HG02763 (cell line): ENCODE measurements around the gene SUSD1.
"Not testable (repeated sequence)": the region's sequence is repeated elsewhere in the genome, so short reads cannot be mapped to it uniquely, and the experiment has no call there.

Experiments
- ATAC-seq: cut with Tn5 transposase; IDR thresholded peaks from one replicate; pipeline ENCODE4 v1.9.1; 2021; ENCODE audit warnings: mild to moderate bottlenecking, moderate library complexity; ENCODE audit not compliant: unreplicated experiment

SUSD1 gene

DNA sequence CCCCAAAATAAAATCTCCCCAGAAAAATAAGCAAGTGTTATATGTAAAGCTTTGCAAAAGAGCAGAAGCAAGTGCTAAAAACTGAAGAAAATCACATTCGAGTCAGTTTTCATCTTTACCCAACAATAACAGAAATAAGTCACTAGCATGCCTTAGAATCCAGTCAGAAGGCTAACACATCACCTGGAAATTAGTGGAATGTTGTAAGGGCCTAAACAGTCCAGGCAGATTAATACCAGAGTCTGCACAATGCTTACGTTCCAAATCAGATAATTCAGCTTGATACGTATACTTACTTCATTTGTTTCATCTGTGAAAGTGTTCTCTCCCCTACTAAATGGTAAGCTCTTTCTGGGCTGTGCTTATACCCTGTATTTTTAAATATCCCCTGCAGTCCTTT lies 42.7 kb downstream of the SUSD1 start:
- no peak for ATAC-seq

DNA sequence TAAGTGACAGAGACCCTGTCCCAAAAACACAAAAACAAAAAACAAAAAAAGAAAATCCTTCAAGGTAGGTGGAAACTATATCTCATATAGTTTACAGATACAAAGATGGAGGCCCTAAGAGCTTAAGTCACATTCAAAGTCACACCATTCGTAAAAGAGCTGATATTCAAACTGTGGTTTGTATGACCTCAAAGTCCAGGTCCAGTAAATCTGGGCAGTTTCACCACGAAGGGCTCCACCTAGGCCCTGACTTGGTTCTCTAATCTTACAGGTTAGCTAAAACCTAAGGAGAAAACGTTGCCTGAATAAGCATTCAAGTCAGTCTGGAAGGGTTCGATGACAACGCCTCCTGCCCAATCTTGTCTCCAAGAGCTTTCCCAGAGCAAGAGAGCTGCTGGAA lies 44.1 kb downstream of the SUSD1 start:
- ATAC-seq = no peak

DNA sequence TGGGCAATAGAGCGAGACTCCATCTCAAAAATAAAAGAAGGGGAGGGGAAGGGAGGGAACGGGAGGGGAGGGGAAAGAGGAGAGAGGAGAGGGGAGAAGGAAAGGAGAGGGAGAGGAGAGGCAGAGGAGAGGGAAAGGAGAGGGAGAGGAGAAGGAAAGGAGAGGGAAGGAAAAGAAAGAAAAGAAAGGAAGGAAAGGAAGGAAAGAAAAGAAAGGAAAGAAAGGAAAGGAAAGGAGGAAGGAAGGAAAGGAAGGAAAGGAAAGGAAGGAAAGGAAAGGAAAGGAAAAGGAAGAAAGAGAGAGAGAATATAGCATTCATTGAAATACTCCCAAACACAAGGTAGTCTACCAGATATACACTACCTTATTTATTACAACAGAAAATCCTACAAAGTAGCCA lies 44.8 kb downstream of the SUSD1 start:
- ATAC-seq = no peak

DNA sequence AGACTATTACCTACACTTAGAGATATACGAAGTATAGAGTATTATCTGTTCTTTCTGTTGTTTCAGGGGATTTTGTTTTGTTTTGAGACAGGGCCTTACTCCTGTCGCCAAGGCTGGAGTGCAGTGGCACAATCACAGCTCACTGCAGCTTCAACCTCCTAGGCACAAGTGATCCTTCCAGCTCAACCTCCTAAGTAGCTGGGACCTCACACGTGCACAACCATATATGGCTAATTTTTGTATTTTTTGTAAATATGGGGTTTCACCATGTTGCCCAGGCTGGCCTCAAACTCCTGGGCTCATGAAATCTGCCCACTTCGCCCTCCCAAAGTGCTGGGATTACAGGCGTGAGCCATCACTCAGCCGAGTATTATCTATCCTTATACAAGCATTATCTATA lies 45.9 kb downstream of the SUSD1 start:
- ATAC-seq = no peak

DNA sequence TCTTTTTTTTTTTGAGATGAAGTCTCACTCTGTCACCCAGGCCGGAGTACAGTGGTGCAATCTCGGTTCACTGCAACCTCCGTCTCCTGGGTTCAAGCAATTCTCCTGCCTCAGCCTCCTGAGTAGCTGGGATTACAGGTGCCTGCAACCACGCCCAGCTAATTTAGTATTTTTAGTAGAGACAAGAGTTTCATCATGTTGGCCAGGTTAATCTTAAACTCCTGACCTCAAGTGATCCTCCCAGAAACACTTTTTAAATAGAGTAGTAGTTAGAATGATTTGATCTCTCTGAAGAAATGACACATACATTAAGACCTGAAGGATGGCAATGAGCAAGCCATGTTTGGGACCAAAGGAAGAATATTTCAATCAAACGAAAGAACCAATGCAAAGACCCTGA lies 46.7 kb downstream of the SUSD1 start:
- ATAC-seq = not testable (repeated sequence)

DNA sequence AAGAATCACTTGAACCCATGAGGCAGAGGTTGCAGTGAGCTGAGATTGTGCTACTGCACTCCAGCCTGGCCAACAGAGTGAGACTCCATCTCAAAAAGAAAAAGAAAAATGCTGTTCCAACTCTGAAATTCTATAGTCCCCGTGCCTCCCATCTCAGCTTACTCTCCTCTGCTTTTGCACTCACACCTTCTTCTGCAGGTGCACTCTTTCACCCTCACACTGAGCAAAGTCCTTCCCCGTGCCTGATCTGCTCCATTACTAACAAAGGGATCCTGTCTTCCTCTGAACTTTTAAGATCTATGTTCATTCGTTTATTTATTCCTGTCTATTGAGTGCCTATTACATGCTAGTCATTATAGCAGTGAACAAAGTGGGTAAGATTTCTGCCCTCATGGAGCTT lies 47.8 kb downstream of the SUSD1 start:
- ATAC-seq = no peak

DNA sequence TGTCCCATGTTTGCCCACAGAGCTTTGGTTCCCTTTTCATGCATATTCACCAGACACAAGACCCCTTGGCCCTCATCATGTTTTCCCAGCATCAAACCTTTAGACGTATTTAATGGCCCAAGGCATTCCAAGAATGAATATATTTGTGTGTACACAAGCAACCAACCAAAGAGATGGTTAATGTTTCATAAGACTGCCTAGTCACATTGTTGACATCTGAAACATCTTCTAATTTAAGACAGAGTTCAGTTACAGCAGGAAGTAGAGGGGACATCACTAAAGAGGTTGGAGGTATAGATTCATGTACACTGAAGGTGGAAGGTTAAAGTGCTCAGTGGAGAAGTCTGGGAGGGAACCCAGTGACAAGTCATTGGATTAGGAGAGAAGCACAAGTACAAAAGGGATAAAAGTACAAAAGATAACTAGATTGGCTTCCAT lies 49.1 kb downstream of the SUSD1 start:
- no peak for ATAC-seq

DNA sequence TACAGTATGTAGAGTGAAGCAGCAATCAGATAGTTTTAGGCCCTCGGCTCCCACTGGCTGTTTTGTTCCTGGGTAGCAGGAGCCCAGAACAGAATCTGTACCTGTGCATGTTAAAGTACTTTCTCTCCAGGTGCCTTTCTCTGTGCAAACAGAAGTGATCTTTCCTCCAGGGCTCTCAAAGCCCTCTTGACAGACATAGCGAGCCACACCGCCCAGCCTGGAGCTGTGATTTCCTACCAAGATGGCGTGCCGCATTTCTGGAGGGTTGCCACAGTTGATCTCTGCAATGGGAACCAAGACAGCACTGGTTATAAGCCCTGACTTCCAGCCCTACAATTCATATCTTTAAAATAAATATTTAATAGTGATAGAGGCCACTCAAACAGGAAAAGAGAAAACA lies 50.9 kb downstream of the SUSD1 start:
- no peak for ATAC-seq

DNA sequence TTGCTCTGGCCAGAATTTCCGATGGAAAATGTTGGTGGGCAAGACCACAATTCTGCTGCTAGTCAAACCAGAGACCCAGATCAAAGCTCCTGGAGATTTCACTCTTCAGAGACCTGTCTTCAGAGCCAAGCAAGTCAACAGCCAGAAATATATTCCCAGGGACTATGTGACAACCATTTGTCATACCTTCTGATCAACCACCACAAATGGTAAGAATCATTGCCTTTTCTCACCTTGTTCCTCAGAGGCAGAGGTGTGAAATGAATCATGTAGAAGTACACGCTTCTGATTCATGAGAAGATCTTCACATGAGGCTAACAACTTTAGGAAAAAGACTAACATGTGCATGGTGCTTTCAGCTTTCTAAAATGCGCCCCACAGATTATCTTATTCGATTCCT lies 53.5 kb downstream of the SUSD1 start:
- no peak for ATAC-seq

DNA sequence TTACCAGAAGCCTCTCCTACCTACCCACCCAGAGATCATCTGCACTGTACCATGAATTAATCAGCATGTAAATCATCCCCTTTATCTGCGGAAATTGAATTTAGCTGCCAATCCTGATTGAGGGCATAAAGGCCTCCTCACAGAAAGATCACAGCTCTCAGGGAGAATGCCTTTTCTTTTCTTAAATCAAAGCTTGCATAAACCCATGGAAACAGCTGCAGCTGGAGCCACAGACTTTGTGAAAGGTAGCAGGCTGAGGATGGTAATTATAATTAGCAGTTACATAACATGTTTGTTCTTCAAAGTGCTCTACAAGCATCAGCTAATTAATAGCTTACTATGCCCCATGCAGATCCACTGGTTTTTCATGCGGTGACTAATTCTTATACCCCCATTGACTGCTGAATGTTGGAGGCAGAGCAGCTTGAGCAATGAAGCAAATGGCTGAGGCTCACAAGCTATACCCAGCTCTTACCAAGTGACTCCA lies 54.6 kb downstream of the SUSD1 start:
- no peak for ATAC-seq

DNA sequence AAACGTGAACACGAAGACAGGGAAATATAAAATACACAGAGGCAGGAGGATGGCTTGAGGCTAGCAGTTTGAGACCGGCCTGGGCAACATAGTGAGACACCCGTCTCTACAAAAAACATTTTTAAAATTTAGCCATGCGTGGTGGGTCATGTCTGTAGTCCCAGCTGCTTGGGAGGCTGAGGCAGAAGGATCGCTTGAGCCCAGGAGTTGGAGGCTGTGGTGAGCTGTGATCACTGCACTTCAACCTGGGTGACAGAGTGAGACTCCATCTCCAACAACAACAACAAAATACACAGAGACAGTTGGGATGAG lies 55.1 kb downstream of the SUSD1 start:
- no peak for ATAC-seq

DNA sequence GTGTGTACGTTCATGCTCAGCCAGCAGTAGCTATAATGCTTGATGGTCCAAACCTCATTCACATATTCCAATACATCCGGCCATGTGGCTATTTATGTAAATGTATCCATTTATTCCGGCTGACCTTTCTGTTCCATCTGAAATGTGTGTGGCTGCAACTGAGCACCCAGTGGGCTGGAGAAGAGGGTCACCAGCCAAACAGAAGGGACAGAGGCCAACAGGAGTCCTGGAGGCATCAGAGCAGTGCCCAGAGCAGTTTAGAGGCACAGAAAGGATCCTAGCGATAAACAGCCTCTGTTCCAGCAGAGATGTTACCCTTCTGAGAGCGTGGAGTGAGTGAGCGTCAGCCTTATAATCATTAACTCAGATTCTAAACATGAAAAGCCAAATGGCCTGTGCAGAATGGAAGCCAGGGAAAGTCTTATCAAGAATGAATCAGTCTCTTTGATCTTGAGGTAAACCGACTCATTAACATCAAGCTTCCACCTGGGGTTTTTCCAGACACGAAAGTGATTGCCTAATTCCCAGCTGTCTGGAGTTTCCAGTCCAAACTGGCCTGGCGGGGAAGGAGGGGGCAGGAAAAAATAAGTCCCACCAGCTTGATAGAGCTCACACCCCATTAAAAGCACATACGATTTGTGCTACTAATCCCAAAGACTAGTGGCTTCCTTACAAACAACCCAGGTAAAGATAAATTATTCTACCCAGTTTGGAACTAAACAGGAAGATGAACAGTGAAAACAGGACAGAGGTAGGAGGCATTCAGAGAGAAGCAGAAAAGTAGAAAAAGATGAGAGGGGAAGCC lies 55.7 kb downstream of the SUSD1 start:
- no peak for ATAC-seq

DNA sequence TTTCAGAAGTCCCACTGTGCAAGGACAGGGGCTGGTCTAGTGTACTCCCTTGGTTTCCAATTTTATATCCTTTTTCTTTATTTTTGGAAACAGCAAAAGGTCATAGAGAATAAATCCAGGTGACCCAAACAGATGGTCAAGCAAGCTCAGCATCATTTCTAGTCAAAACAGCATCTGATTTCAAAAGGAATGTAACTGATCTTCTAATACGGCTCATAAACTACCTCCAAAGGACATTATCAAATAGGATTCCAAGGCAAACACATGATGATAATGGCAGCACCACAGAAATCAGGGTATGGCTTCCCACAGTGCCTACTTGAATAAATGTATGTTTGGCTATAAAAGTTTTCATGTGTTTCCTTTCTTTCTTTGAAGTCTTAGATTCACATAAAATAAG lies 57.1 kb downstream of the SUSD1 start:
- ATAC-seq = no peak

DNA sequence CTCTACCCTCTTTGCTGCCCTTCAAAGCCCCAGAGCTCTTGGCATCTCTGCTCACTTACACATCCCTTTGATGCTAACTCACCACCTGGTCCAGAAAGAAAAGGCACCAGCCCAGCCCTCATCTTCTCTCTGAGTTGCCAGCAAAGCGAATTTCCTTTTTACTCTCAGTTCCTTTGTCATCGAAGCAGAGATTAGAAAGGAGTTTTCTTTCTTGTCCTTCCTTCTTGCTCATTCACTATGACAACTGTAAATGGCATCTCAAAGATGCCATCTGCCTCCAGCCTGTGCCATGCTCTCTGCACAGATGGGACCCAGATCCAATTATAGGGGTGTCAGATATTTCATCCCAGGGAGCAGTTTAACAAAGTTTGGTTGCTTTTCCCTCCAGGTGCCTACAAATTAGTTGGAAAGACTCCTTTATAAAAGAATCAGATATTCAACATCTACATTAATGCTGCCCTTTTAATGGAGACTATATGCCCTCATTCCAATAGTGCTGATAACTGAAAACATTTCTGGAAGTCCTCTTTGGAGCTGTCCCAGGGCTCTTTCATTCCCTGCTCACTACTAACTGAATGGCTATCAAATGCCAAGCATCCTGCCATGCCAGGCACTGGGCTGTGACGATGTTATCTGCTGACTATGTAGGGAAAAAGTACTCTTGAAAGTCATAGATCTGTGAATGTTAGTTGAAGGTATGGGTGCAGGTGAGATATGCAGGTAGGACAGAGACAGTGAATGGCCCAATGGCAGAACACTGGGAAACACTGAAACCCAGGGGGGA lies 58.9 kb downstream of the SUSD1 start:
- ATAC-seq = no peak

DNA sequence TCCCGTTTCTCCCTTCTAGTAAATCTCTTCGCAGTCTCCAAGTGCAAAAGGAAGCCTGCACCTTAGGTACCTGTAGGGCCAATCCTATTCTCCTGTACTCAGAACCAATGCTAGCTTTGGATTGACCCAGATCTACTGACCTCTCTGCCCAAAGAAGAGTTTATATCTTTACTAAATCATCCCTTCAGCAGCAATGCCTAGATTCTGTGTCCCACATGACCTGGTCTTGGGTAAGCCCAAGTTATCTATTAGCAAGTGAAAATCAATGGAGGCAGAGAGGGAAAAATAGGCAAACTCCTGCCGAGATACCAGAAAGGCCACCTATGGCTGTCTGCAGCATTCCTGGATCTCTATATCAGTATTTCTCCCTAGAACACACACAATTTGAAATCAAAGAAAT lies 60.0 kb downstream of the SUSD1 start:
- ATAC-seq = no peak

DNA sequence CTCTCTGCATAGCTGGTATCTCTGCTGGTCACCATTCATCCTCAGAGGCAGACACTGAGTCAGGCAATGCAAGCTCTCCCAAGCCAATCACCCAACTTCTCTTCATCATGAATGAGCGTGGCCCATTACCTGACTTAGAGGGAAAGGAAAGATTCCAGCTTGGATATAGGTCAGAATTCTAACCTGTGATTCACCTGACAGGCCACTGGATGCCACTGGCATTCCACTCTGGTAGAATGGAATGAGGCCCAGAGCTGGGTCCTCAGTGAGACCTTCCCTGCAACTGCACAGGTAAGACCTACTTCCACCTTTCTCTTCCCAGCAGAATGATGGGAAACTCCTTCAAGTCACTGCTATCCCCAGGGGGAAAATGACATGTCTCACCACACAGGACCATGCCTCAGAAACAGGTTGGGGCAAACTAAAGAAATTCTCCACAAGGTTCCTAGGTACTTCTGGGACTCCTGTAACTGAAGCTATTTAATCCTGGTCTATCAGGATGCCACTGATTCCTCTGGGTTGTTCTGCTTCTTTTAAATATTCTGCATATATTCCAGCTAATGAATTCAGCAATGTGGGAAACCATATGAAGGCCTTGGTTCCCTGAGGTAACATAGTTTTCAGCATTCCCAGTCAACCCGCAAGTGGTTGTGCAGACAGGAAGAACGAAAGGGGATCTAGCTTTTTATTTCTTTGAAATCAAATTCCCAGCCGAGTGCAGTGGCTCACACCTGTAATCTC lies 62.0 kb downstream of the SUSD1 start:
- no peak for ATAC-seq

DNA sequence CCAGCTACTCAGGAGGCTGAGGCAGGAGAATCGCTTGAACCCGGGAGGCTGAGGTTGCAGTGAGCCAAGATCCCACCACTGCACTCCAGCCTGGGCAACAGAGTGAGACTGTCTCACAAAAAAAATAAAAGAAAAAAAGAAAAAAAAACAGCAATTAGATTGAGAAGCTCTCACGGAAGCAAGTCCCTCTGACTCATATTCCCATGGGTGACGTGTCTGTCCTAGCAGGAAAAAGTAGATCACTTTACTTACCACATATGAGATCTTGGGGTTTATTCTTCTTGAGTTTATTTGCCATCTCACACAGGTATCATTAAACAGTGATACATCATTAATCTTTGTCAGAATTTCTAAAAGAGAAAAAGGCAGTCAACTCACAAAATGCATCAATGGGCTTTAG lies 62.6 kb downstream of the SUSD1 start:
- ATAC-seq = no peak

DNA sequence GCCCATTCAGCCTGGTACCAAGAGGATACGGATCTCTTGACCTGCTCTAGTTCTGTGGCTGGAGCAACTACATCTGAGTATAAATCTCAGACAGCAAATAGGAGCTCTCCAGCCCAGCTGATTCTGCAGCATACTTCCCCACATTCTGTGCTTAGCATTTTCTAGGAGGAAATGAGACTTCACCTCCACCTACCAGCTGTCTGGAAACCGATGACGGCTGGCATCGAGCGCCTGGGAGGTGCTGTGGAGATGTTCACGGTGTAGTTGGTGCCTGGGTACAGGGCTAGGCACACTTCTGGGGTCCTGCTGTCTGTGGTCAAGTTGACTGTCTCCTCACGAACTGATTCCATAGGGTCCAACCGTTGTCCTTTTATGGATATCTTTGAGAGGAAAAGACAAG lies 63.6 kb downstream of the SUSD1 start:
- ATAC-seq = no peak

DNA sequence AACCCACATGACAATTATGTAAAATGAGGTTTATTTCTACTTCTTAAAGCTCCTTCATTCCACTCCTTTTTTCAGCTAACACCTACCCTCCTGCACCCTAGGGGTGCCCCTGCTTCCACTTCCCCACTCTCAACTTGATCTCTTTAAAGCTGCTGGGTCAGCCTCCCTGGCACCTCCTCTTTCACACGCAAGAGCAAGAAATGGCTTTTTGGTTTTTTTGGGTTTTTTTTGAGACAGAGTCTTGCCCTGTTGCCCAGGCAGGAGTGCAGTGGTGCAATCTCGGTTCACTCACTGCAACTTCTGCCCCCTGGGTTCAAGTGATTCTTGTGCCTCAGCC lies 64.4 kb downstream of the SUSD1 start:
- ATAC-seq = no peak

DNA sequence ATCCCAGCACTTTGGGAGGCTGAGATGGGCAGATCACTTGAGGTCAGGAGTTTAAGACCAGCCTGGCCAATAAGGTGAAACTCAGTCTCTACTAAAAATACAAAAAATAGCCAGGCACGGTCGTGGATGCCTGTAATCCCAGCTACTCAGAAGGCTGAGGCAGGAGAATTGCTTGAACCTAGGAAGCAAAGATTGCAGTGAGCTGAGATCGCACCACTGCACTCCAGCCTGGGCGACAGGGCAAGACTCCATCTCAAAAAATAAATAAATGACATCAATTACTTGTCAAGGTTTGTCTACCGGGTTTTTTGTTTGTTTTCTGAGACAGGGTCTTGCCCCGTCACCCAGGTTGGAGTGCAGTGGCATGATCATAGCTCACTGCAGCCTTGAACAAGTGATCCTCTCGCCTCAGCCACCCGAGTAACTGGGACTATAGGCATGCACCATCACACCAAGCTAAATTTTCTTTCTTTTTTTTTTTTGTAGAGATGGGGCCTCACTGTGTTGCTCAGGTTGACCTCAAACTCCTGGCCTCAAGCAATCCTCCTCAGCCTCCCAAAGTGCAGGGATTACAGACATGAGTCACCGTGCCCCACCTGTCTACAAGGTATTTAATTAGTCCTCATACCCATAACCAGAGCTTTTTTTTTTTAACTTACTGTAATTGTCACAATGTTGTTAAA lies 64.9 kb downstream of the SUSD1 start:
- no peak for ATAC-seq

DNA sequence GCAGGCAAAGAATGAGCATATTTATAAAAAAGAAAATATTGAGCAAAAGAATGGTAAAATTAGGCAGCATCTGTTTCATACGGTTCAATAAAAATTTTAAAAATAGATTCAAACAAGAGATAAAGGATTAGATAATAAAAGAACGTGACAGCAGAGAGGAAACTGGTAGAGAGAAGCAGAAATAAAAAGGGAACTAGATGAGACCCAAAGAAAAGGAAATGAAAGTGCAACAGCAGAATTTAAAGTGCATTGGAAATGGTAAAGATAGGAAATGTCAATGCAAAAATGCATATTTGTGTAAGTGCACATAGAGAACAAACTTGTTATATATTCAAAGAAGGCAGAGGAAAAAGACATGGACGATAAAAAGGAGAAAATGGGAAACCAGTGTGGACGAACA lies 70.2 kb downstream of the SUSD1 start:
- ATAC-seq = no peak
